Endothelial cell of umbilical vein (primary cell): ENCODE results near the gene FSD1L. TPM values are rescaled to one million over a fixed set of nuclear protein-coding genes. Genes with fewer than 3 reads are reported as not detected.

Source experiments
- BruUV-seq: library from RNA; stranded (reverse); fragments of 400-500 nt; replicated peaks from 2 replicates; lab custom pipeline; 2021; lab: Mats Ljungman, UMichigan
- CTCF ChIA-PET: fragments of 300-600, 350-600 bp; sonication (Branson Sonifier 250); formaldehyde crosslinking; loops from one replicate; lab custom pipeline; 2021; ENCODE audit warnings: antibody characterized with exemption, inconsistent platforms; lab: Charles Lee
- POLR2A ChIA-PET: fragments of 300-600, 350-600 bp; sonication (Branson Sonifier 250); formaldehyde crosslinking; loops from one replicate; lab custom pipeline; 2021; ENCODE audit warnings: antibody characterized with exemption, inconsistent platforms; lab: Charles Lee
- DNase-seq: peaks from one replicate; pipeline ENCODE4 v3.0.0-alpha.2; 2011; ENCODE audit warnings: low read depth, low spot score
- FAIRE-seq: peaks from 2 replicates; lab custom pipeline; 2011; peaks lifted over from hg19 to GRCh38; lab: Jason Lieb, UNC
- H2AFZ ChIP-seq: 2 replicates; pipeline ENCODE4 v1.6.0; 2012; ENCODE audit warnings: low read depth, low read length, control low read depth, inconsistent platforms
- H3K27ac ChIP-seq: 2 replicates; pipeline ENCODE4 v1.5.1; 2011; ENCODE audit warnings: low read depth, mild to moderate bottlenecking, control low read depth, low read length, moderate library complexity; ENCODE audit not compliant: insufficient read depth
- H3K27me3 ChIP-seq, 2 experiments: 2 replicates each; pipeline versions ENCODE4 v1.6.0 to v1.6.1; 2011; ENCODE audit warnings: low read length in 2 of 2, mixed read lengths in 1 of 2; ENCODE audit not compliant: control insufficient read depth in 2 of 2, insufficient read depth in 2 of 2
- H3K36me3 ChIP-seq, 2 experiments: 2 replicates in 1 of 2; 3 replicates in 1 of 2; pipeline ENCODE4 v1.5.1; 2011; ENCODE audit warnings: low read length in 2 of 2, mild to moderate bottlenecking in 1 of 2, moderate library complexity in 1 of 2; ENCODE audit not compliant: control insufficient read depth in 2 of 2, insufficient read depth in 2 of 2; ENCODE audit errors: extremely low read depth in 1 of 2
- H3K4me1 ChIP-seq: 3 replicates; pipeline ENCODE4 v1.5.1; 2011; ENCODE audit warnings: mild to moderate bottlenecking, low read length; ENCODE audit not compliant: control insufficient read depth, insufficient read depth; ENCODE audit errors: extremely low read depth
- H3K4me2 ChIP-seq: 2 replicates; pipeline ENCODE4 v1.6.1; 2011; ENCODE audit warnings: low read length, control low read depth, mixed read lengths; ENCODE audit not compliant: insufficient read depth
- H3K4me3 ChIP-seq, 3 experiments: fragments of 200-600 bp in 1 of 3; sonication (generic), shearing (Covaris generic) in 1 of 3; replicated peaks in 1 of 3; 2 replicates each; pipeline ENCODE4 v1.5.1; 2011 to 2016; ENCODE audit warnings: control low read depth in 3 of 3, low read length in 3 of 3, mild to moderate bottlenecking in 2 of 3, inconsistent platforms in 1 of 3, low read depth in 1 of 3, moderate library complexity in 1 of 3; ENCODE audit not compliant: insufficient read depth in 1 of 3
- H3K79me2 ChIP-seq: 2 replicates; pipeline ENCODE4 v1.6.0; 2012; ENCODE audit warnings: low read length, inconsistent platforms; ENCODE audit not compliant: control insufficient read depth, insufficient read depth
- H3K9ac ChIP-seq: replicated peaks from 2 replicates; pipeline ENCODE3; 2011; ENCODE audit warnings: low read length, control low read depth; ENCODE audit not compliant: insufficient read depth; ENCODE audit errors: extremely low read depth
- H3K9me1 ChIP-seq: replicated peaks from 3 replicates; pipeline ENCODE4 v1.6.0; 2011; ENCODE audit warnings: mild to moderate bottlenecking, low read length; ENCODE audit not compliant: control insufficient read depth, insufficient read depth; ENCODE audit errors: extremely low read depth
- H3K9me3 ChIP-seq: replicated peaks from 2 replicates; pipeline ENCODE4 v1.5.1; 2012; ENCODE audit warnings: low read length, inconsistent platforms; ENCODE audit not compliant: control insufficient read depth, insufficient read depth
- H4K20me1 ChIP-seq: replicated peaks from 2 replicates; pipeline ENCODE3; 2011; ENCODE audit warnings: mild to moderate bottlenecking, low read length; ENCODE audit not compliant: control insufficient read depth, insufficient read depth; ENCODE audit errors: extremely low read depth
- CTCF ChIP-seq, 2 donors: IDR thresholded peaks; 1 replicate in 1 of 2; 2 replicates in 1 of 2; pipeline ENCODE4 v1.5.1; 2011; ENCODE audit warnings: low read length in 2 of 2, mild to moderate bottlenecking in 2 of 2, moderate library complexity in 2 of 2, control low read depth in 1 of 2, inconsistent platforms in 1 of 2, low read depth in 1 of 2; ENCODE audit not compliant: insufficient read depth in 1 of 2; ENCODE audit errors: extremely low read depth in 1 of 2
- EZH2 ChIP-seq: IDR thresholded peaks from 2 replicates; pipeline ENCODE4 v1.6.1; 2012; ENCODE audit warnings: borderline replicate concordance, low read depth, mild to moderate bottlenecking, moderate library complexity, low read length, inconsistent platforms; ENCODE audit not compliant: severe bottlenecking
- GATA2 ChIP-seq: IDR thresholded peaks from 2 replicates; pipeline ENCODE4 v1.7.0; 2011; ENCODE audit warnings: low read depth, mild to moderate bottlenecking, moderate library complexity, mixed read lengths, low read length; ENCODE audit not compliant: insufficient read length, insufficient read depth
- JUN ChIP-seq: IDR thresholded peaks from 2 replicates; pipeline ENCODE4 v1.6.1; 2011; ENCODE audit warnings: borderline replicate concordance, low read depth; ENCODE audit not compliant: insufficient read length, insufficient read depth
- MAX ChIP-seq: IDR thresholded peaks from 2 replicates; pipeline ENCODE4 v1.6.1; 2011; ENCODE audit not compliant: insufficient read depth, insufficient read length
- MYC ChIP-seq: IDR thresholded peaks from one replicate; pipeline ENCODE4 v1.6.1; 2011; ENCODE audit warnings: mild to moderate bottlenecking, low read depth, low read length
- POLR2A ChIP-seq: IDR thresholded peaks from 2 replicates; pipeline ENCODE4 v1.6.1; 2012; ENCODE audit warnings: low read depth, mild to moderate bottlenecking, control low read depth, low read length
- POLR2AphosphoS5 ChIP-seq: IDR thresholded peaks from 2 replicates; pipeline ENCODE4 v1.6.1; 2012; ENCODE audit warnings: low read depth, mild to moderate bottlenecking, control low read depth, low read length, moderate library complexity; ENCODE audit not compliant: insufficient read depth
- dilution Hi-C: fragments of 300-500 bp; cut with MboI; formaldehyde crosslinking; loops from one replicate; pipeline ENCODE4 v1.15.0; 2019; ENCODE audit warnings: low sequenced_read_pairs; ENCODE audit not compliant: extremely low pct_ligation_motif_present
- intact Hi-C: fragments of 100-400 bp; cut with micrococcal nuclease; formaldehyde crosslinking; loops from one replicate; pipeline ENCODE4 v1.10.0; 2022
- polyA plus RNA-seq, 4 experiments: library from polyadenylated mRNA; depleted of rRNA in 3 of 4; stranded (reverse) in 3 of 4; unstranded in 1 of 4; fragments of >200 nt; gene quantifications; 2 replicates each; pipeline versions ENCODE4 v1.2.1 to v1.2.3, GENCODE V29; 2011 to 2012; ENCODE audit warnings: missing spikeins in 1 of 4
- total RNA-seq: library from RNA; stranded (reverse); gene quantifications from 2 replicates; pipeline ENCODE4 v1.2.3, GENCODE V29; 2021

Gene FSD1L
- total and polyA plus RNA-seq, 2 donors (not counting 3 experiments of a cell fraction or from before 2014, with no cell fraction given) = 0.69 to 8.5 TPM

- H3K9ac ChIP-seq = no peak overlapping the region
- H3K9me1 ChIP-seq = no peaks in the 10 kb centered on the region
- no peak for FAIRE-seq
- H3K9me3 ChIP-seq = no peaks in the 10 kb centered on the region
- ChIA-PET CTCF (no interaction called here), POLR2A (interaction anchor here (0.7 kb wide), 1 partner anchor 40 kb away, joined by 5 read pairs; no protein-coding TSS in a partner anchor)
- no peaks in the 10 kb centered on the region for H3K36me3 ChIP-seq
- no peak overlapping the region for H3K4me3 ChIP-seq
- H2AFZ ChIP-seq = no peak overlapping the region
- peaks cover 6% of the 10 kb centered on the region for H3K4me1 ChIP-seq
- intact Hi-C loops = no loop called here
- no peaks in the 10 kb centered on the region for H3K79me2 ChIP-seq
- H3K4me2 ChIP-seq = no peak overlapping the region
- DNase-seq = no peak
- BruUV-seq = no TSS peak
- no peaks in the 10 kb centered on the region for H4K20me1 ChIP-seq
- no peak for TF ChIP-seq MAX
- no peak for TF ChIP-seq CTCF (IDR thresholded peaks at IDR 0.05; ENCODE audit: extremely low read depth in 1 of 2, insufficient read depth in 1 of 2, low read depth in 1 of 2, low read length in 2 of 2)
- no peak for TF ChIP-seq POLR2AphosphoS5
- no peak for TF ChIP-seq GATA2
- TF ChIP-seq POLR2A = no peak
- no peak for TF ChIP-seq JUN
- TF ChIP-seq MYC = no peak
- no peak for TF ChIP-seq EZH2
- H3K27ac ChIP-seq = no peak overlapping the region
- no peaks in the 10 kb centered on the region for H3K27me3 ChIP-seq
- dilution Hi-C loops = no loop called here
Observed at GRCh38 chr9:105403552-105404248, 44.1 kb upstream of the FSD1L start.
